C4-2B (cell line): ENCODE measurements around the gene AUTS2.

Source experiments
- H3K27ac ChIP-seq: fragments of 450-650 bp; 2 replicates; pipeline ENCODE4 v1.5.1; 2017
- ZFX ChIP-seq: fragments of 450-650 bp; IDR thresholded peaks from 2 replicates; pipeline ENCODE4 v1.6.1; 2017
- TF ChIP-seq, protein P1 (sequence below): fragments of 450-650 bp; conservative IDR thresholded peaks from 2 replicates; pipeline ENCODE4 v1.5.1; 2017; ENCODE audit warnings: mild to moderate bottlenecking

AUTS2 gene

DNA sequence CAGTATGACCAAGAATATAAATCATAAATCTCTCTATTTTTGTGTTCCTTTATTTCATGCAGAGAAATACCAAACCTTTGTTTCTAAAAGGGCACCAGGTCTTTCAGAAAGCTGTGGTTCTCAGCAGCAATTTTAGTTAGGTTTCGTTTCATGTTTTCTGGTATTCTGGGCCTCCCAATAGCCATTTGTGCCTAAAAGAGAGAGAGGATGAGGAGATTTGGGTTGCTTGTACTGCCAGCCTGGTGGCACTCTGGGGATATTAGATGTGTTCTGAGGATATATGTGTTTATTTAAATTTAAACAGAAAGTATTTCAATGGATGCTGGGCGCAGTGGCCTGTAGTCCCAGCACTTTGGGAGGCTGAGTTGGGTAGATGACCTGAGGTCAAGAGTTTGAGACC lies 471.7 kb downstream of the AUTS2 start:
- no peak overlapping the region for H3K27ac ChIP-seq
- TF ChIP-seq, protein P1, sequence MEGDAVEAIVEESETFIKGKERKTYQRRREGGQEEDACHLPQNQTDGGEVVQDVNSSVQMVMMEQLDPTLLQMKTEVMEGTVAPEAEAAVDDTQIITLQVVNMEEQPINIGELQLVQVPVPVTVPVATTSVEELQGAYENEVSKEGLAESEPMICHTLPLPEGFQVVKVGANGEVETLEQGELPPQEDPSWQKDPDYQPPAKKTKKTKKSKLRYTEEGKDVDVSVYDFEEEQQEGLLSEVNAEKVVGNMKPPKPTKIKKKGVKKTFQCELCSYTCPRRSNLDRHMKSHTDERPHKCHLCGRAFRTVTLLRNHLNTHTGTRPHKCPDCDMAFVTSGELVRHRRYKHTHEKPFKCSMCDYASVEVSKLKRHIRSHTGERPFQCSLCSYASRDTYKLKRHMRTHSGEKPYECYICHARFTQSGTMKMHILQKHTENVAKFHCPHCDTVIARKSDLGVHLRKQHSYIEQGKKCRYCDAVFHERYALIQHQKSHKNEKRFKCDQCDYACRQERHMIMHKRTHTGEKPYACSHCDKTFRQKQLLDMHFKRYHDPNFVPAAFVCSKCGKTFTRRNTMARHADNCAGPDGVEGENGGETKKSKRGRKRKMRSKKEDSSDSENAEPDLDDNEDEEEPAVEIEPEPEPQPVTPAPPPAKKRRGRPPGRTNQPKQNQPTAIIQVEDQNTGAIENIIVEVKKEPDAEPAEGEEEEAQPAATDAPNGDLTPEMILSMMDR, result no peak
- TF ChIP-seq ZFX, result no peak

DNA sequence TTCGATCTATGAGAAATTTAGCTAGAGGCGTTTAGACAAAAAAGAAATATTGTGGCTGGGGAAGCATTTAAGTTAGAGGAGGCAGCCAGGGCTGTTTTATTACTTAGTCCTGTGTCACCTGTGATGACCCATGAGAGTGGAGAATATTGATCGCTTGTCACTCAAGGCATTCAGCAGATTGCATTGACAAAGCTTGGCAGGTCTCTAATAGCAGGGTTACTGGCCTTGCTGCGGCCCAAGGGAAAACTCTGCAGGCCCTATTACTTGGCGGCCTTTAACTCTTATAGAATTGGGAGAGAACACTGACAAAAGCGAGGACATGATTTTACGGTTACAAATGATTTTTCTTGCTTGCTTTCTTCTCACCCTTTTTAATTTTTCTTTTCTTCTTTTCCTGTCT lies 473.5 kb downstream of the AUTS2 start:
- H3K27ac ChIP-seq, result no peak overlapping the region
- TF ChIP-seq, protein P1, result no peak
- no peak for TF ChIP-seq ZFX

DNA sequence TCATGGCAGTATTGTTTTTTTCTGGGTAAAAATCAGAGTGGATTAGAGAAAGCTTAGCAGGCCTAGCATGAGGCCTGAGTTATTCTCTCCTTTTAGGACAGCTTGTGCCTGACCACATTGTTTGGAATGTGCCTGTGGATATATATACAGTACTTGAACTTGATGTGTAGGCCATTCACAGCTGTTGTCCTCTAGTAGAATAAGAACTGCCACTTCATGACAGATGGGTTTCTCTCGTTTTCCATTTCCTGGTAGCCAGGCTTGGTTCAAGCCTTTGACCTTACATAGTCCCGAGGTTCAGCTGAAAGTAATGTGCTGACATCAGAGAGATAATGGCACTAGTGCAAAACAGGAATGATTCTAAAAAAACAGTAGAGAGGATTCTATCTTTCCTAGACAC lies 473.9 kb downstream of the AUTS2 start:
- no peak for TF ChIP-seq ZFX
- TF ChIP-seq, protein P1, result no peak
- H3K27ac ChIP-seq, result no peak overlapping the region

DNA sequence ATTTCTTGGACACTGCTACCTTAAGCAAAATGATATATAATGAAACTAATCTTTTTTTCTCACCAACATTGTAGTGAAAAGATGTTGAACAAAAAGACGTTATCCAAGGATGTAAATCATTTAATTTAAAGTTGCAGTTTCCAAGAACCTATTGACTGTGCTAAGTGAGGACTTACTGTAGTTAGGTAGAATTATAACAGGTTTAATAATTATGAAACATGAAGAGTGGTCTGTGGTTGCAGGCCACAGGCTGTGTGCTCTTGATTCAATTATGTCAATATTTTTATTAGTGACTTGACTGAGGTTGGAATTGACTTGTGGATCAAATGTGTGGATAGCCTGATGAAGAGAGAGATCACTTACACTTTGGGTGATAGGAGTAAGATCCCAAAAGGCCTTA lies 478.1 kb downstream of the AUTS2 start:
- no peak overlapping the region for H3K27ac ChIP-seq
- TF ChIP-seq, protein P1, result no peak
- TF ChIP-seq ZFX, result no peak

DNA sequence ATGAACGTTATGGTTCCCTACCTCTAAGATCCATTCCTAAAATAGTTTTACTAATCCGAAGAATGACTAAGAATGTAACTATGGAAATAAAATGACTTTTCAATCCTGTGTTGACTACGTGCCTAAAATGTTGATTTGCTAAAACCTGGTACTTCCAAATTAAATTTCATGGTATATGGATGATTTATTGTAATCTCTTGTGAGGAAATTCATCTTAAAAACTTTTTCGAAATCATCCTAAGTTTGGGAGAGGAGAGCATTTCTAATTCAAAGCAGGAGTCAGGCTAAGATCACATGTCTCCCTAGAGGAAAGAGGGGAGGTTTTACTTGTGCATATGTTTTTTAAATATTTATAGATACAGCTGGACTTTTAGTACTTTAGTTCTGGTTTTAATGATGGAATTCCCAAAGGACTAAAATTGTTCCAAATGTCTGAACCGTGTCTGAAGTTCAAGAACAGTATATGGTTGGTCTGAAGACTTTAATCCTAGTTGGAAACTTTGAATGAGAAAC lies 483.9 kb downstream of the AUTS2 start:
- TF ChIP-seq, protein P1, result no peak
- no peak for TF ChIP-seq ZFX
- H3K27ac ChIP-seq, result no peak overlapping the region

DNA sequence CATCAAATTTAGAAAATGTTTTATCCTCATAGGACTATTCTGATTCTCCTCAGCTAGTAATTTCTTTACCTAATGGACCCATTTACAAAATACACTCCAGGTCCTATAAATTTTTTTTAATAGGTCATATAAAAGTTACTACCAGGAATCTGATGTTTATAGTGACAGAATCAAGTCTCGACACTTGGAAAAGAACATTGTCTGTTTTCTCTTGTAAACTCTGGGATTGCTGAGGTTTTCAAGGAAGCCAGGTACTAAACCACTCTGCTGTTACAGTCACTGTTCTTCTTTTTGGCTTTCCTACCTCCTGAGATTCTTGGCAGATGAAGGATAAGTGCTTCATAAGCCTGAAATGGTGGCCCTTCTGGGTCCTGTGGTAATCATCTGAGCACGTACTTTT lies 493.1 kb downstream of the AUTS2 start:
- no peak for TF ChIP-seq ZFX
- TF ChIP-seq, protein P1, result no peak
- H3K27ac ChIP-seq, result no peak overlapping the region

DNA sequence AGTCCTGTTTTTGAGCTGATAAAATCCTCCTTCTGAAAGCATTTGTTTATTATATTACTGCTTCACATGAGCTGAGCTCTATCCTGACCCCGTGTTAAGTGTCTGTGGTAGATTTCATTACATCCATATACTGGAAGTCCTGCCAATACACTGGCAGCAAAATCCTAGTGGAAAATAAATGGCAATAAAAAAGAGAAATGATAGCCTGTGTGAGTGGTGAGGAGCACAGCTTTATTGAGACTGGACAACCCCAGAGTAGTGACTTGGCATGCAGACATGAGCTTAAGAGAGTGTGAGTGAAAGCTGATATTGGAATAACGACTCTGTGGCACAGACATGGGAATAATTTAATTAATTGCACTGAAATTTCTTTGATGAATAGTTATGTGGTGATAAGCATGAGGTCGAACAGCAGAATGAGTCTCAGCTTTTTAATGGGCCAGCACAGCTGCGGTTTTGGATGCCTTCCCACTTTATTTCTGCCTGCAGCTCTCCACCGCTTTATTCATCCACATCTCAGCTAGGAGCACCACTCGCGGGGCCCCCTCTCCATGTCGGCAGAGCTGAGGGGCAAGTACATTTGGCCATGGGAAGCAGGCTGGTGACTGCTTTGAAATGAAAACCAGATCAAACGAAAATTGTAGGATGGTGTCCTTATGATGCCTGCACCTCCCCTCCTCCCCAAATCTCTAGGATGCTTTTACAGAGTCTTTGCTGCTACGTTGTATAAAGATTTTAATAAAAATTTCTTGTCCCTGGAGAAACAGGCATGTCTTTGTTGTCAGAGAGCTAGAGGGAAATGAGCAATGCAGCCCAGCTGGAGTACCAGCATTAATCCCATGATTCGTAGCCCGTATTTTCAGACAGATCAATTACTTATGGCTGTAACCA lies 494.3 kb downstream of the AUTS2 start:
- no peak overlapping the region for H3K27ac ChIP-seq
- no peak for TF ChIP-seq ZFX
- TF ChIP-seq, protein P1, result no peak
